Loucy (cell line): ENCODE data around the gene CCDC47.

Source experiments
- H2AFZ ChIP-seq: fragments of 200-600 bp; sonication (generic); 2 replicates; pipeline ENCODE4 v1.6.0; 2016; ENCODE audit warnings: antibody characterized with exemption, mild to moderate bottlenecking, low read length, moderate library complexity
- H3F3A ChIP-seq: fragments of 200-600 bp; 2 replicates; pipeline ENCODE4 v1.6.0; 2016; ENCODE audit warnings: antibody characterized with exemption, low read depth, mild to moderate bottlenecking
- H3K27me3 ChIP-seq: fragments of 200-600 bp; sonication (generic); 2 replicates; pipeline ENCODE4 v1.6.1; 2014; ENCODE audit warnings: low read length, mild to moderate bottlenecking; ENCODE audit not compliant: insufficient read depth, poor library complexity, severe bottlenecking
- H3K36me3 ChIP-seq: fragments of 200-600 bp; sonication (generic); 2 replicates; pipeline ENCODE4 v1.6.1; 2016; ENCODE audit warnings: low read length; ENCODE audit not compliant: insufficient read depth
- H3K4me1 ChIP-seq: fragments of 200-600 bp; sonication (generic); 2 replicates; pipeline ENCODE4 v1.5.1; 2014; ENCODE audit warnings: low read length, mild to moderate bottlenecking; ENCODE audit not compliant: insufficient read depth, poor library complexity, severe bottlenecking
- H3K4me2 ChIP-seq: fragments of 200-600 bp; sonication (generic); 2 replicates; pipeline ENCODE4 v1.6.0; 2014; ENCODE audit warnings: antibody characterized with exemption, low read length, low read depth, mild to moderate bottlenecking; ENCODE audit not compliant: poor library complexity, severe bottlenecking
- H3K4me3 ChIP-seq: fragments of 200-600 bp; sonication (generic); 2 replicates; pipeline ENCODE4 v1.5.1; 2014; ENCODE audit warnings: low read length, mild to moderate bottlenecking, mixed read lengths; ENCODE audit not compliant: poor library complexity, severe bottlenecking
- H3K79me2 ChIP-seq: fragments of 200-600 bp; sonication (generic); 2 replicates; pipeline ENCODE4 v1.6.1; 2014; ENCODE audit warnings: low read length; ENCODE audit not compliant: insufficient read depth
- H3K9ac ChIP-seq: fragments of 200-600 bp; sonication (generic); 2 replicates; pipeline ENCODE4 v1.6.0; 2014; ENCODE audit warnings: mild to moderate bottlenecking, low read depth, low read length, moderate library complexity; ENCODE audit not compliant: poor library complexity, severe bottlenecking
- H3K9me2 ChIP-seq: fragments of 200-600 bp; sonication (generic); replicated peaks from 2 replicates; pipeline ENCODE4 v1.6.1; 2016; ENCODE audit warnings: low read depth, low read length, mixed read lengths
- H3K9me3 ChIP-seq: fragments of 200-600 bp; sonication (generic); 2 replicates; pipeline ENCODE4 v1.6.1; 2014; ENCODE audit warnings: mild to moderate bottlenecking, antibody characterized with exemption, low read length, low read depth; ENCODE audit not compliant: insufficient read depth
- H4K20me1 ChIP-seq: fragments of 200-600 bp; sonication (generic); 2 replicates; pipeline ENCODE4 v1.6.0; 2014; ENCODE audit warnings: antibody characterized with exemption, low read length, mild to moderate bottlenecking; ENCODE audit not compliant: insufficient read depth, poor library complexity, severe bottlenecking
- EZH2phosphoT487 ChIP-seq: fragments of 200-600 bp; IDR thresholded peaks from 2 replicates; pipeline ENCODE4 v1.6.1; 2018; ENCODE audit warnings: antibody characterized with exemption, mild to moderate bottlenecking, moderate library complexity, borderline replicate concordance
- TF ChIP-seq, protein P1 (sequence below): fragments of 200-600 bp; sonication (generic); conservative IDR thresholded peaks from 2 replicates; pipeline ENCODE4 v1.5.1; 2014; ENCODE audit warnings: mild to moderate bottlenecking, antibody characterized with exemption, low read length

The CCDC47 gene

DNA sequence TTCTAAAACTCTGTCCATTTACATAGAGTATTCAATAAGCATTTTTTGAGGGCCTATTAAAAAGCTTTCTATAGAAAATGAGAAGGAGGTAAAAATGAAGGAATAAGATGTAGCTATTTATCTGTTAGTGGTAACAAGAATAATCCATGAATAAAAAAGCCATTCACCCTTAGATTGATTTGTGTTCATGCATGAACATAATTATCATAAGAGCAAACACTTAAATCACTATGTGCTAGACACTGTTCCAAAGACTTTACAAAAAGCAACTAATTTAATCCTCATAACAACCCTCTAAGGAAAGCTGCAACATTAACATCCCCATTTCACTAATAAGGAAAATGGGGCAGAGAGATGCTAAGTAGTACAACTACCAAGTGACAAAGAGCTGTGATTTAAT, 6.6 kb downstream of the CCDC47 start:
- TF ChIP-seq EZH2phosphoT487 = no peak
- TF ChIP-seq, protein P1, sequence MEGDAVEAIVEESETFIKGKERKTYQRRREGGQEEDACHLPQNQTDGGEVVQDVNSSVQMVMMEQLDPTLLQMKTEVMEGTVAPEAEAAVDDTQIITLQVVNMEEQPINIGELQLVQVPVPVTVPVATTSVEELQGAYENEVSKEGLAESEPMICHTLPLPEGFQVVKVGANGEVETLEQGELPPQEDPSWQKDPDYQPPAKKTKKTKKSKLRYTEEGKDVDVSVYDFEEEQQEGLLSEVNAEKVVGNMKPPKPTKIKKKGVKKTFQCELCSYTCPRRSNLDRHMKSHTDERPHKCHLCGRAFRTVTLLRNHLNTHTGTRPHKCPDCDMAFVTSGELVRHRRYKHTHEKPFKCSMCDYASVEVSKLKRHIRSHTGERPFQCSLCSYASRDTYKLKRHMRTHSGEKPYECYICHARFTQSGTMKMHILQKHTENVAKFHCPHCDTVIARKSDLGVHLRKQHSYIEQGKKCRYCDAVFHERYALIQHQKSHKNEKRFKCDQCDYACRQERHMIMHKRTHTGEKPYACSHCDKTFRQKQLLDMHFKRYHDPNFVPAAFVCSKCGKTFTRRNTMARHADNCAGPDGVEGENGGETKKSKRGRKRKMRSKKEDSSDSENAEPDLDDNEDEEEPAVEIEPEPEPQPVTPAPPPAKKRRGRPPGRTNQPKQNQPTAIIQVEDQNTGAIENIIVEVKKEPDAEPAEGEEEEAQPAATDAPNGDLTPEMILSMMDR = no peak
- Histone ChIP-seq H3K4me3 (peak overlapping the region; percentile 26), H3K4me2 (peak overlapping the region; percentile 54), H3K79me2 (peaks cover 73% of the 10 kb centered on the region), H3F3A (no peaks in the 10 kb centered on the region), H3K9me3 (no peaks in the 10 kb centered on the region), H3K9ac (peak overlapping the region; percentile 43), H2AFZ (no peak overlapping the region), H3K27me3 (no peaks in the 10 kb centered on the region), H3K36me3 (peaks cover 41% of the 10 kb centered on the region; the same call in 1 of the 2 replicates), H3K4me1 (peaks cover 39% of the 10 kb centered on the region), H3K9me2 (no peaks in the 10 kb centered on the region), H4K20me1 (peaks cover 29% of the 10 kb centered on the region)

DNA sequence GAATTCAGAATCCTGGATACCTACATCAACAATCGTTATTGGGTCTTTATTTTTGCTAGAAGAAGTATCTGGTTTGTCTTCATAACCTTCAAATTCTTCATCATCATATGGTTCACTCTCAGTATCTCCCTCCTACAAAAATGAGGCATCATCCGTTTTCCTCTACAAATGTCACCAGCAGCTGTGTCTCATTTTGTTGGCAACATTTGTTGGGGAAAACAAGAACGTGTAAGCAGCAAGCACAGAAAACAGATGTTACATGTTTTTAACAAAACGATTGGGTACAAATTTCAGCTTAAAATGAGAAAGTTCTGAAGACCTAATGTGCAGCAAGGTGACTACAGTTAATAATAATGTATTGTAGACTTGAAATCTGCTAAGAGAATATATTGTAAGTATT, 8.7 kb downstream of the CCDC47 start:
- Histone ChIP-seq H3K9me3 (no peaks in the 10 kb centered on the region), H3K36me3 (peaks cover 59% of the 10 kb centered on the region; the same call in 1 of the 2 replicates), H3K4me3 (no peak overlapping the region), H3K27me3 (no peaks in the 10 kb centered on the region), H2AFZ (no peak overlapping the region), H3K9ac (no peak overlapping the region), H3K4me2 (no peak overlapping the region), H3K9me2 (no peaks in the 10 kb centered on the region), H4K20me1 (peaks cover 20% of the 10 kb centered on the region), H3F3A (no peaks in the 10 kb centered on the region), H3K79me2 (peaks cover 52% of the 10 kb centered on the region), H3K4me1 (peaks cover 27% of the 10 kb centered on the region)
- TF ChIP-seq EZH2phosphoT487 = no peak
- TF ChIP-seq, protein P1 = no peak

DNA sequence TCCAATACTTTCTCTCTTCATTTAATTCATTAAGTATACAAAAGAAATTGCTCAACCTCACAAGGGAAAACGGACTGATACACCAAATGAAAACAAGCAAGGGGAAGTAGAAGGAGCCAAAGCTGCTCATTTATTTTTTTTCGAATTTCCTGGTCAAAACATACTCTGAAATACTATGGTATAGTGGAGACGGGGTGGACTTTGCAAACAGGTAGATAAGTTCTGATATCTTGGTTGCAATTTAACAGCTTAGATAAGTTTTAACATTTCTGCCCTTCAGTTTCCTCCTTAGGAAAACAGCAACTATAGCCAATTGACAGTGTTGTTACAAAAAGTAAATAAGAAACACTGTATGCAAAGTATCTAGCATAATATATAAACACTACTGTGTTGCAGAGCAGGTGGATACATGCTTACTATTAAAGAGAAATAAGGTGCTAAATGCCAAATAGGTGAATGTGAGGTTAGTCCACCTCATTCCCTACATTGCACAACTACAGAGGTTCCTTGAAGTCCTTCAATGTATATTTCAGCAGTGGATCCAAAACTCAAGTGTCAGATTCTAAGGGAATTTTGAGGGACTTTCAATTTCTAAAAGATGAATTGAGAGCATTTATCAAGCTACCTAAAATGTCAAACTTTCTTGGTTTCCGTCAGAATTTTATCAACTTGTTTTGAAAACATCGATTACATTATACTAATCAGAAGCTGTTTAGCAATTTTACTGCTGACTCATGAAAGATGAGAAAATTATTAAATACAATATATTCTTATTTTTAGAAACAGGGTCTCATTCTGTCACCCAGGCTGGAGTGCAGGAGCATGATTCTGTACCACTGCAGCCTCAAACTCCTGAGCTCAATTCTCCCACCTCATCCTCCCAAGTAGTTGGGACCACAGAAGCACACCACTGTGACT, 11.0 kb downstream of the CCDC47 start:
- H3K79me2 ChIP-seq = peaks cover 29% of the 10 kb centered on the region

More for the DNA sequence above, 11.0 kb downstream of the CCDC47 start:
- no peak overlapping the region for H3K4me2 ChIP-seq
- TF ChIP-seq, protein P1 = no peak
- TF ChIP-seq EZH2phosphoT487 = no peak
- no peaks in the 10 kb centered on the region for H3K27me3 ChIP-seq
- no peaks in the 10 kb centered on the region for H3K9me2 ChIP-seq
- H4K20me1 ChIP-seq = peaks cover 6% of the 10 kb centered on the region
- H3K9ac ChIP-seq = no peak overlapping the region
- peaks cover 14% of the 10 kb centered on the region for H3K4me1 ChIP-seq
- H3K36me3 ChIP-seq = peaks cover 73% of the 10 kb centered on the region; the same call in 1 of the 2 replicates
- H3K9me3 ChIP-seq = no peaks in the 10 kb centered on the region
- H3F3A ChIP-seq = no peaks in the 10 kb centered on the region
- H3K4me3 ChIP-seq = no peak overlapping the region
- H2AFZ ChIP-seq = no peak overlapping the region
